GM04503 (cell line): ENCODE measurements around the gene FOXO6.

ENCODE experiments used
- DNase-seq: peaks from one replicate; pipeline ENCODE4 v3.0.0-alpha.2; 2012; ENCODE audit warnings: low read depth

The FOXO6 gene

GRCh38 chr1:41360786-41361494 lies at the start of gene FOXO6:
FOXO6 (plus strand) TSS chr1:41361434.
- peak; percentile 74 for DNase-seq

DNA sequence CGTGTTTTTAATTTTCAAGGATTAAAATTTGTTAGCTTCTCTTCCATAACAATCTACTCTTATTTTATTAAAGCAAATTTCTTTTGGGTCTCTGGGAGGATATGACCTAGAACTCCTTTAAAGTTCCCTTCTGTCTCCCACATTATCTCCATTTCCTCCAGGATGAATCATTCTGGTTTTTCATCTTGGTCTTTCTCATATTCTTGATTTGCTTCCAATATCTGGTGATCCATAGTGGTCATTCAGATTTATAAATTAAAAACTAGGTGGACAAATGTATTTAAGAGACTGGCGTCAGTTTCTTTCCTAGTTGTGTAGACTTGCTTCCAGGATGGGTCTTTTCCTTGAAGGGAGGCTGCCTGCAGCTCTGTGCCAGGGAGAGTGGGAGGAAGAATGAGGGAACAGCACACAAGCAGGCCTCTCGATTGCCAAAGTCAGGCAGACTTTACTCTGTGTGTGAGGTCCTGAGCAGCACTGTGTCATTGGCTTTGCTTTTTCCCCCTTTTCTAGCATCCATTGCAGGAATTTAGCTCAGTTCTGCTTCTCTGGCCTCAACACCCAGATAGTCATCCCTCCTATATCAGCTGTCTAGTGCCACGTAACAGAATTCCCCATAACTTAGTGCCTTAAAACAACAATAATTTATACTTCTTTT lies 48.1 kb upstream of the FOXO6 start:
- DNase-seq: no peak

DNA sequence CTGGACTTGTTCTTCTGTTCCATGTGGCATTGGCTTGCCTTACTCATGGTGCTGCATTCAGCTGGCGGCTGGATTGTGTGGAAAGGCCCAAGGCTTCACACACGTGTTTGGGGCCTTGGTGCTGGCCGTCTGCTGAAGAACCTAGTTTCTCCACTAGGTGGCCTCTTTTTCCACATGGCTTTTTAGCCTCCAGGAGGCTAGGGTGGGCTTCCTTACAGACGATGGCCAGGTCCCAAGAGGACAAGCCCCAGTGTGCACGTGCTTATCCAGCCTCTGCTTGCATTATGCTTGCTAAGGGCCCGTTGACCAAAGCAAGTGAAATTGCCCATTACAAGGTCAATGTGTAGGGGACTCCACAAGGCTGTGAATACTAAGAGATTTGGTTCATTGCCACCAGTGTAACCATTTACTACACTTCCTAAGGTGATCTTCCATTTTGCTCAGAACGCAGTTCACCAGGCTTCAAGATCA lies 47.5 kb upstream of the FOXO6 start:
- DNase-seq: no peak

DNA sequence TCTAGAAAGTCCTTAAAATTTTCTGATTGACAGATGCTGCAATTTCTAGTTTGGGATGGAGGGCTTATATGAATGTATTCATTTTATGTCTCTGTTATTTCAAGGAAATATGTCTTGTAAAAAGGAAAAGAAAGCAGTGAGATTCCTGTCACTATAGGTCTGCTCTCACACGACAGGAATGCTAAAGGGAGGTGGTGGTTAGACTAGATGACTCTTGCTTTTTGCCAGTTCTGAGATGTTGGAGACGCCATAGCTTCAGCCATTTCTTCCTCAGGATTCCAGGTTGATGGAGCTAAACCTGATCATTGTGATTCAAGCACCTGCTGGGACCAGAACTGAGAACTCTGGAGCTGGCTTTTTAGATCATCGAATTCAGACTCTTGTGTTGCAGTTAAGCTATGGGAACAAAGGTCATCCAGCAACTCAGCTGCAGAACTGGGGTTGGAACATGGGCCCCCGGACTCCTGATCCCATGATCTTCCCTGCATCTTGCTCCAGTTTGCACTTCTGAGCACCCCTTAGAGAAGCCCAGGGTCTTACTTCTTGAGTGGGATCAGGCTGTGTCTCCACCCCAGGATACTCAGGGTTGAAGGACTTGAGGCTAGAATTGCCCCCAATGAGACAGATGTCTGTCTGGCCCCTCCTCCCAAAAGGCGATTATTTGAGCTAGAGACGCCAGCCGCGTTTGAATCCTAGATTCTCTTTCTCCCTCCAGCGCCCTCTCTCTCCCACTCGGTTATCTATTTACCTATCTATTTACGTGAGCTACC lies 46.7 kb upstream of the FOXO6 start:
- DNase-seq: no peak

DNA sequence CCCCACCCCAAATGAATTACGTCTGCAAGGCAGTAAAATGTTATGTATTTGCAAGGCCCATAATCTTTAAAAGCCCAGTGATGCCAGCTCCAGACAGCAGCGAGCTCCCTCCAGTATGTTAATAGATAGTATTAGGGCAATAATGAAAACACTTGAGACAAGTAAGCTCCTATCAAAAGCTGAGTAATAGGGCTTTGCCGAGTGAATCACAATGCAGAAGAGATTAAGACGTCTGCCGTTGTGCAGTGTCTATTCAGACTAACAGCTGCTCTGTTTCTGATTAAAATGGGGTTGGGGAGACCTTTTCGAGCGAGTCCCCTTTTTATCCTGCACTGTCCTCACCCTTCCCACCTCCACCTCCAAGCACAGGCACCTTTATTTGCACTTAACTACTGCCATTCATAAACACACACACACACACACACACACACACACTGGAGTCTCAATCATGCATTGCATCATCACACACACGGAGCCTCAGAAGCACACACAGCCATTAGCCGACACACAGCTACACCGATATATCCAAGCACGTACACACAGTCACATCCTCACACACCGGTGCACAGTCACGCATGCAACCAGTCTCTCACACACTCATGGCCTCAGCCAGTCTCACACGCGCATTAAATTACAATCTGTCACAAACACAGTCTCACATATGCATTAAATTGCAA lies 46.0 kb upstream of the FOXO6 start:
- DNase-seq: no peak

DNA sequence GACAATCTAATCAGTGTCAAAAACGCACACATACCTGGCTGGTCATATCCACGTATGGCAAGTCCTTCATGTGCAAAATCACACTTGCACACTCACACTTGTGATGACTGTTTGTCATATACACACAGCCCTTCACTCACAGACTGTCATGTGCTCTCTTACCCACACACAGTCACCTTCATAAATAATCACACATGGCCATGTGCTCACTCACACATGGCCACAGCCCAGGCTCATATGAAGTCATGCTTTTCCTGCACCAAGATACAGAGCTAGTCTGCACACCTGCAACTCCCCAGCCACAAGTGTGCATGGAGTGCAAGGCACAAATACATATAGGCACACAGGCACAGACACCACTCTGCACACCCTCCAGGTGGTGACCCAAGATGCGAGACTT lies 45.4 kb upstream of the FOXO6 start:
- DNase-seq: no peak

DNA sequence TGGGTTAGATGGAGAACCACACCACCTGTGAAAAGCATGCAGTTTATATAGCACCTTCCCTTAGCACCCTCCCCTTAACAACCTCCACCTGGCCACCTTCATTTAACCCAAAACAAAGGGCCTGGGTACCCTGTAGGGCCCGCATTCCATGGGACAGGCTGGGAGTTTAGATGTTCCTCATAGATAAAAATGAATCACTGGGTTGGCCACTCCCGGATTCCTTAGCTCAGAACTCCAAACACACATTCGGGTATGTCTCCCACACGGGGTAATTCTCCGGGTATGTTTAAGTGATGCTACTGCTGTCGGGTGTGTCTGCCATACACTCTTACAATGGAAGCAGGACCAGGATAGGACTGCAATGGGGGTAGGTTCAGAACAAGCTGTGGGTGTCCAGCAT lies 43.9 kb upstream of the FOXO6 start:
- peak; percentile 10 for DNase-seq

DNA sequence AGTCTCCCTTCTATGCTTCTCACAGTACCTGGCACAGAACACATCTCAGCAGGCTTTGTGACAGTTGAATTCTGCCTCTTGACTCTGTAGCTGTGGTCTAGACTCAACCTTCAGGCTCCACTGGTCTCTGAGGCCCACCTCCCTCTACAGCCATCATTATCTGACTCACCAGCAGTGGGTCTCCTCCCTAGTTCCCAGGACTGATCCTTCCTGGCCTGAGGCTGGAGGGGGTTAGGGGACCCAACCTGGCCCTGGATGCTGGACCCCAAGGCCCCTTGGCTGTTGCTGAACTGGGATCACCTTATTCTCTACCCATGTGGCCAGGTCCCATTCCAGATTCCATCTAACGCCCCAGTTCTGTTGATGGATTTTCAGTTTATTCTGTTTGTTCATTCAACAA lies 43.1 kb upstream of the FOXO6 start:
- no peak for DNase-seq

- no peak for DNase-seq
These were observed 42.0 kb upstream of the FOXO6 start for GRCh38 chr1:41319106-41319755.

DNA sequence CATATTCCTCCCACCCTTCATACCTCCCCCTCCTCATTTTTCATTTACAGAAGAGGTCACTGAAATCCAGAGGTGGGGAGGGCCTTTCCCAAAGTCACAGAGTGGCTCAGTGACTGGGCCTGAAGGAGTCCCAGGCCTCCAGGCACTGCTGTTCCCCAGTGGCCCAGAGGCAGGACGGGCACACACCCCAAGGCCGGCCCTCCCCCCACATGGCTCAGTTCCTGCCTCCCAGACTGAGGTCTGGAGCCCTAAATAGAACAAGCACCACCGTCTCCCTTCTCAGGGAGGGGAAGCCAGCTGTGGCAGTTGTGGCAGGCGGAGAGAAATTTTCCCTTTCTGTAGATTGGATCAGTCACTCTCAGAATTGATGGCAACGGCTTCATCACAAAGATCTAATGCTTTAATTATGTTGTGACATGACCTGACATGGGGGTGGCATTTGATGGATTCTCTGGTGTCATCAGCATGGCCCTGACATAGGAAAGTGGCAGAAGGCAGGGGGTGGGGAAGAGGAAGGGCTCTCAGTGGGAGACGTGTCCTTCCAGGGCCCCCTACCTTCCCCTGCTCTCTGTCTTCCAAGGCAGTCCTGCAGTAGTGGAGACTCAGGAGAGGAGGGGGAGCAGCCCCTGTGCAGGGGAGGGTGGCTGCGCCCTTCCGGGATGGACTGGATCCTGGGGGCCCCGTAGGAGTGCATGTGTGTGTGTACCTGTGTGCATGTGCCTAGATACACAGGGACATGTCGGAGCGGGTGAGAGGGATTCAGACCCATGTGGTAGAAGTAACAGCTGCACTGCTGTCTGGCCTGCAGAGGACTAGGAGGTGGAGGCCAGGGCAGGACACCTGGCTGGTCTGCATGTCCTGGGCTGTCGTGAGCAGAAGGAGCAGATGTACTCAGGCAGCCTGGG lies 41.2 kb upstream of the FOXO6 start:
- DNase-seq: no peak

- DNase-seq: no peak
These were observed 40.1 kb upstream of the FOXO6 start for GRCh38 chr1:41320895-41321676.

DNA sequence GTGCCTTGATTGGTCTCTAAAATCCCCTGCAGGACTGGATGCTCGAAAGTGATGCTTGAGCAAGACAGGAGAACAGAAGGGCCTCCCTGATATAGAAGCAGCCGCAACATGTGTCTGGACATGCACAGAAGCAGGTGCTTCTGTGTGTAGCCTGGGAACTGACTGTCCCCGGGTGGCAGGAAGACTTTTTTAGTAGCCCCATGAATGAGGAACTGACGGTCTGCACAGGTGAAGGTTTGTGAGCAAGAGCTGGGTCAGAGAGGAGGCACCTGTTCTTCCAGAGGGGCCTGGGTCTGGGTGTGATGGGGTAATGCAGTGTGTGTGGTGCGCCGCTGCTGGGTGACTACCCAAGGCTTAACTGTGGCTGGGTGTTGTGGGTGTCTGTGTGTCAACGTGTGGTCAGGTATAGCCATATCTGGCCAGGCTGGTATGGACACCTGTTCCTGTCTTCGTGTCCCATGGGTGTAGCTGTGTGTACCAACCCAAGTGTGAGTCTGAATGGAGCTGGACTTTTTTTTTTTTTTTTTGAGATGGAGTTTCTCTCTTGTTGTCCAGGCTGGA lies 39.1 kb upstream of the FOXO6 start:
- DNase-seq: no peak

DNA sequence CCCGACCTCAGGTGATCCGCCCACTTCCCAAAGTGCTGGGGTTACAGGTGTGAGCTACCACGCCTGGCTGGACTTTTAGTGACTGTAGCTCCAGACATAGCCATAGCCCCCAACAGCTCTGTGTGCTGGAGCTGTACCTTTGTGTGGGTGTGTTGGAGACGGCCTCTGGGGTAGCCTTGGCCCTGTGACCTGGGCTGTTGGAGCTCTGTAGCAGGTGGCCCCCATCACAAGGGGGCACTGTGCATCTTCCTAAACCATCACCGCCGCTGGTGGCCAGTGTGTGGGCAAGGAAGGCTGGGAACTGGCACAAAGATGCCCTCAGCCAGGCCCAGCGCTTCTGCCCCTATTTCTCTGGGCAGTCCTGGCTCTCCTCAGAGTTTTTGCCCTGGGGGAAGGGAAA lies 38.4 kb upstream of the FOXO6 start:
- DNase-seq: no peak

- no peak for DNase-seq
These were observed 38.0 kb upstream of the FOXO6 start for GRCh38 chr1:41323243-41323642.

GRCh38 chr1:41325801-41326200 lies 35.4 kb upstream of the FOXO6 start:
- DNase-seq: no peak

GRCh38 chr1:41327383-41327999 lies 33.7 kb upstream of the FOXO6 start:
- DNase-seq: no peak

DNA sequence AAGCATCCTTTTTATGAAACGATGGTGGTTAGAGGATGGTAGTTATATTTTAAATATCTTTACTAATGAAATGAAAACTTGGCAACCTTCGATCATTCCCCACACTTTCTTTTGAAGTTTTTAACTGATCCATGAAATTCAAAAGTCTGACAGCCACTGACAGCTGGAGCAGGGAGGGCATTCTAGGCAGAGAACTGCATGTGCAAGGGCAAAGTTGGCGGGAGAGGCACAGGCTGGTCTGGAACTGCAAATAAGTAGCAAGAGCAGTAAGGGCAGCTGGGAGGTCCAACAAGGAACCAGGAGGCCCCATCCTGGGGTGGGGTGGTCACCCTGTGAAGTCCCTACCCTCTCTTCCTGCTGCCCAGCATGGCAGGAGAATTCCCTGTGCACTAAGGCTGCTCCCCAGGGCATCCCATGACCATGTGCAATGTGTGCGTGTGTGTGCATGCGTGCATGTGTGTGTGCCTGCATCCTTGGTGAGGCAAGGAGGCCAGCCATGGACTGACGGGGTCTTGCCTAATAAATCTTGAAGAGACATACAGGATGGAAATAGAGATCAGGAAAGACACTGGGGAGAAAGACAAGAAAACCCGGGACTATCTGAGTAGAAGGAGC lies 33.1 kb upstream of the FOXO6 start:
- no peak for DNase-seq

DNA sequence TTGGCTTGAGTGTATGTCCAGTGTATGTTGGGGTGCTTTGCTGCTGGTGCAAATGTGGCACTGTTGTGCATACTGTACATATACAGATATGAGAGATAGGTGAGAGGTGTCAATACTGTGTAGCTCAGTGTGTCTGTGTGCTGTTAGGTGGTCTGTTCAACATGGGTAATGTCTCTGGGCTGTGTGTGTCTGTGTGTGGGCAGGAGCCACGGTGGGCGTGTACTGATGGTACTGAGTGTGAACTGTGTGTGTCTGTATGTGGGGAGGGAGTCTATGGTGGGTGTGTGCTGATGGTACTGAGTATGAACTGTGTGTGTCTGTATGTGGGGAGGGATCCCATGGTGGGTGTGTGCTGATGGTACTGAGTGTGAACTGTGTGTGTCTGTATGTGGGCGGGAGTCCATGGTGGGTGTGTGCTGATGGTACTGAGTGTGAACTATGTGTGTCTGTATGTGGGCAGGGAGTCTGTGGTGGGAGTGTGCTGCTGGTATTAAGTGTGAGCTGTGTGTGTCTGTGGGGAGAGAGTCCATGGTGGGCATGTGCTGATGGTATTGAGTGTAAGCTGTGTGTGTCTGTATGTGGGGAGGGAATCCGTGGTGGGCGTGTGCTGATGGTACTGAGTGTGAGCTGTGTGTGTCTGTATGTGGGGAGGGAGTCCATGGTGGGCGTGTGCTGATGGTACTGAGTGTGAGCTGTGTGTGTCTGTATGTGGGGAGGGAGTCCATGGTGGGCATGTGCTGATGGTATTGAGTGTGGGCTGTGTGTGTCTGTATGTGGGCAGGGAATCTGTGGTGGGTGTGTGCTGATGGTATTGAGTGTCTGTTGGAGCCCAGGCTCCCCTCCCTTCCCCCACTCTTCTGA lies 32.2 kb upstream of the FOXO6 start:
- DNase-seq: no peak
